Measurements from ENCODE around the gene MARCKSL1.

GRCh38 chr1:32334274-32334861 is 1.7 kb downstream of the MARCKSL1 start:
- TF ChIP-seq POLR2A (IDR thresholded peaks at IDR 0.05) (no peak), CTCF (IDR thresholded peaks at IDR 0.05) (no peak)
